Suprapubic skin (tissue), 4 donors: Measurements from ENCODE around the gene CHCT1. TPM values are rescaled to one million over a fixed set of nuclear protein-coding genes. Genes with fewer than 3 reads are reported as not detected.

Source experiments
- DNase-seq, 2 donors: peaks; one replicate each; pipeline ENCODE4 v3.0.0-alpha.2; 2019; ENCODE audit warnings: low spot score in 2 of 2
- H3K27ac ChIP-seq: fragments of 200-600 bp; sonication (generic); one replicate; pipeline ENCODE4 v1.5.1; 2019
- H3K27me3 ChIP-seq: fragments of 200-600 bp; sonication (generic); one replicate; pipeline ENCODE4 v1.5.1; 2019
- H3K36me3 ChIP-seq: fragments of 200-600 bp; sonication (generic); one replicate; pipeline ENCODE4 v1.5.1; 2019
- H3K4me1 ChIP-seq: fragments of 200-600 bp; sonication (generic); one replicate; pipeline ENCODE4 v1.5.1; 2019
- H3K4me3 ChIP-seq: fragments of 200-600 bp; sonication (generic); one replicate; pipeline ENCODE4 v1.5.1; 2019; ENCODE audit warnings: mild to moderate bottlenecking
- H3K9me3 ChIP-seq: fragments of 200-600 bp; sonication (generic); one replicate; pipeline ENCODE4 v1.5.1; 2019
- EP300 ChIP-seq: sonication (generic); formaldehyde crosslinking; IDR thresholded peaks from one replicate; pipeline ENCODE4 v1.6.1; 2017; ENCODE audit warnings: antibody characterized with exemption
- POLR2A ChIP-seq, 2 donors: fragments of 450-650 bp; IDR thresholded peaks; one replicate each; pipeline ENCODE4 v1.6.1; 2017; ENCODE audit warnings: antibody characterized with exemption in 2 of 2, mild to moderate bottlenecking in 2 of 2, moderate library complexity in 2 of 2
- POLR2AphosphoS5 ChIP-seq, 3 donors: sonication (generic); formaldehyde crosslinking; IDR thresholded peaks; one replicate each; pipeline ENCODE4 v1.6.1; 2017; ENCODE audit warnings: antibody characterized with exemption in 3 of 3
- WGBS: methylation state at CpG from one replicate; pipeline ENCODE4 v1.1.5; 2018; 5-methylcytosine and 5-hydroxymethylcytosine counted together
- total RNA-seq, 4 donors: library from RNA; depleted of rRNA; stranded (reverse); fragments of >200 nt; gene quantifications; one replicate each; pipeline ENCODE4 v1.1.0, GENCODE V29; 2016
- TF ChIP-seq, protein P1 (sequence below), 2 donors: fragments of 200-600 bp in 1 of 2; fragments of 450-650 bp in 1 of 2; sonication (generic) in 1 of 2; IDR thresholded peaks; one replicate each; pipeline ENCODE4 v1.5.1; 2016 to 2019; ENCODE audit warnings: antibody characterized with exemption in 2 of 2, mild to moderate bottlenecking in 1 of 2, moderate library complexity in 1 of 2

CHCT1 gene
- total RNA-seq, 4 donors from 2014 or later = not detected

DNA sequence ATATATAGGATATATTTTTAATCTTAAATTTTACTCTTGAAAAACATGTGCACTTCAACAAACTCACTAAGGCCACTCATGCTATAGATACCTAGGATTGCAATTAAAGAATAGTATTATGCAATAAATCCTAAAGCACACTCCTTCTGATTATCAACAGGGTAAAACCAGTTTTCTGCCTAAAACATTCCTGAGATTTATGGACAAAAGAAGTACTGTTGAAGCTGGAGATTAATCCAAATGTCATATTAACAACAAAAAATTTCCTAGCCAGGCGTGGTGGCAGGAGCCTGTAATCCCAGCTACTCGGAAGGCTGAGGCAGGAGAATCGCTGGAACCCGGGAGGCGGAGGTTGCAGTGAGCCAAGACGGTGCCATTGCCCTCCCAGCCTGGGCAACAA is 21.4 kb downstream of the CHCT1 start:
- Histone ChIP-seq H3K4me3 (no peak overlapping the region), H3K27me3 (no peaks in the 10 kb centered on the region), H3K4me1 (peaks cover 21% of the 10 kb centered on the region), H3K27ac (no peak overlapping the region), H3K9me3 (no peaks in the 10 kb centered on the region), H3K36me3 (peaks cover 25% of the 10 kb centered on the region)
- DNase-seq = no peak
- TF ChIP-seq EP300 = no peak
- no peak for TF ChIP-seq POLR2AphosphoS5 (IDR thresholded peaks at IDR 0.05)
- TF ChIP-seq POLR2A (IDR thresholded peaks at IDR 0.05) = no peak
- TF ChIP-seq, protein P1, sequence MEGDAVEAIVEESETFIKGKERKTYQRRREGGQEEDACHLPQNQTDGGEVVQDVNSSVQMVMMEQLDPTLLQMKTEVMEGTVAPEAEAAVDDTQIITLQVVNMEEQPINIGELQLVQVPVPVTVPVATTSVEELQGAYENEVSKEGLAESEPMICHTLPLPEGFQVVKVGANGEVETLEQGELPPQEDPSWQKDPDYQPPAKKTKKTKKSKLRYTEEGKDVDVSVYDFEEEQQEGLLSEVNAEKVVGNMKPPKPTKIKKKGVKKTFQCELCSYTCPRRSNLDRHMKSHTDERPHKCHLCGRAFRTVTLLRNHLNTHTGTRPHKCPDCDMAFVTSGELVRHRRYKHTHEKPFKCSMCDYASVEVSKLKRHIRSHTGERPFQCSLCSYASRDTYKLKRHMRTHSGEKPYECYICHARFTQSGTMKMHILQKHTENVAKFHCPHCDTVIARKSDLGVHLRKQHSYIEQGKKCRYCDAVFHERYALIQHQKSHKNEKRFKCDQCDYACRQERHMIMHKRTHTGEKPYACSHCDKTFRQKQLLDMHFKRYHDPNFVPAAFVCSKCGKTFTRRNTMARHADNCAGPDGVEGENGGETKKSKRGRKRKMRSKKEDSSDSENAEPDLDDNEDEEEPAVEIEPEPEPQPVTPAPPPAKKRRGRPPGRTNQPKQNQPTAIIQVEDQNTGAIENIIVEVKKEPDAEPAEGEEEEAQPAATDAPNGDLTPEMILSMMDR (IDR thresholded peaks at IDR 0.05) = no peak
- WGBS = 36% methylated on average over 6 of the region's 6 CpGs

DNA sequence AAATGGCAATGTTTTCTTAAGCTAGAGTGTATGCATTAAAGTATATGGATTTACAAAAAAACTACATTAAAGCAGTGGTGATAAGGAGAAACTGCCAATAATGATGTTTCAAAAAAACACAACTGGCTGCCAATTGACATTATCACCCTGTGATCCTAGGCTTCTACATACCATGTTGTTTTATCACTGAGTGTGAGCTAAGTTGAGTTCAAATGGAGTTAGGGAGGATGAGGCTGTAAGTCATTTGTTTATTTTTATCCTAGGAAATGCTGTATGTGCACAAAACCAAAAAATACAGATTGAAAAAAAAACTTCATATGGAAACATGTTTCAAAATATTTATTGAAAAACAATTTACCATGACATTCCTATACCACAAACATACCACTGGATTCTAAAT is 22.9 kb downstream of the CHCT1 start:
- H3K4me1 ChIP-seq = peaks cover 21% of the 10 kb centered on the region
- TF ChIP-seq POLR2AphosphoS5 (IDR thresholded peaks at IDR 0.05) (no peak), EP300 (no peak), POLR2A (IDR thresholded peaks at IDR 0.05) (no peak)
- TF ChIP-seq, protein P1 (IDR thresholded peaks at IDR 0.05) = no peak
- no peak for DNase-seq
- H3K9me3 ChIP-seq = no peaks in the 10 kb centered on the region
- no peak overlapping the region for H3K4me3 ChIP-seq
- H3K27me3 ChIP-seq = no peaks in the 10 kb centered on the region
- H3K27ac ChIP-seq = no peak overlapping the region
- peaks cover 39% of the 10 kb centered on the region for H3K36me3 ChIP-seq

DNA sequence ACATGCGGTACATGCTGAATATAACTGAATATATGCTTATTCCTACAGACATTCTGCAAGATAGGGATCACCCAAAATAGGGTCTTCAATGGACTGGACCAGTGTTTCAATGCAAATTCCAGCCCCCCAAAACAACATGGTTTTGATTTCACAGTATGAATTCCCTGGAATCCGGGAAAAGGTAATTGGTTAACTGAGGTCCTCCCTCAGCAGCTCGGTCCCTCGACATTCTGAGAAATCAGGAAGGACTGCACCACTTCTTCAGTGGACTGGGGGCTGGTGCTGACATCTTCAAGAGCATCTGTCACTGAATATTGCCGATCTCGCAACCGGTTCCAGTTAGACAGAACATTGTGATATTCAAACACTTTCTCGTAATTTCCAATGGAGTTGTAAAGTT is 25.1 kb downstream of the CHCT1 start:
- H3K36me3 ChIP-seq = peaks cover 60% of the 10 kb centered on the region
- no peak for TF ChIP-seq EP300
- no peak for TF ChIP-seq POLR2A (IDR thresholded peaks at IDR 0.05)
- TF ChIP-seq POLR2AphosphoS5 (IDR thresholded peaks at IDR 0.05) = no peak
- TF ChIP-seq, protein P1 (IDR thresholded peaks at IDR 0.05) = no peak
- DNase-seq = no peak

DNA sequence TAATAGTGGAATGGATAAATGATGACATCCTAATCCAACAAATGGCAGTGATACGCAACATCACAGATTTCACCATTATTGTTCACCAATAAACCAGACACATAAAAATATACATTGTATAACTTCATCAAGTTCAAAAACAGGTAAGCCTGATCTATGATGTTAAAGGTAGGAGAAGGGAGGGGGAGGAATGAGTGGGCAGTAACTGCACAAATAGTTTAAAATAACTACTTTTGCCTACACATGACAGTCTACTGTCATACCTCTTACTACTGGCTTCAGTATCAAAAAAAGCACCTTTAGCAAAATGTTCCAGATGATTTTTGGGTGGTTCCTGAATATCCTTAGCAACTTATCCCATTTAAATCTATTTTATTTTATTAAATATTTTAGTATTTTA is 28.8 kb downstream of the CHCT1 start:
- no peak overlapping the region for H3K27ac ChIP-seq
- no peak for DNase-seq
- WGBS = 96% methylated on average over 1 of the region's 1 CpG
- no peaks in the 10 kb centered on the region for H3K27me3 ChIP-seq
- no peak overlapping the region for H3K4me3 ChIP-seq
- no peak for TF ChIP-seq EP300
- TF ChIP-seq, protein P1 (IDR thresholded peaks at IDR 0.05) = no peak
- TF ChIP-seq POLR2A (IDR thresholded peaks at IDR 0.05) = no peak
- TF ChIP-seq POLR2AphosphoS5 (IDR thresholded peaks at IDR 0.05) = no peak
- H3K4me1 ChIP-seq = no peaks in the 10 kb centered on the region
- no peaks in the 10 kb centered on the region for H3K9me3 ChIP-seq
- peaks cover 89% of the 10 kb centered on the region for H3K36me3 ChIP-seq

More for the DNA sequence above, 25.1 kb downstream of the CHCT1 start:
- H3K4me1 ChIP-seq = peaks cover 16% of the 10 kb centered on the region
- 94% methylated on average over 8 of the region's 8 CpGs for WGBS
- no peak overlapping the region for H3K4me3 ChIP-seq
- H3K27ac ChIP-seq = no peak overlapping the region
- H3K9me3 ChIP-seq = no peaks in the 10 kb centered on the region
- no peaks in the 10 kb centered on the region for H3K27me3 ChIP-seq

DNA sequence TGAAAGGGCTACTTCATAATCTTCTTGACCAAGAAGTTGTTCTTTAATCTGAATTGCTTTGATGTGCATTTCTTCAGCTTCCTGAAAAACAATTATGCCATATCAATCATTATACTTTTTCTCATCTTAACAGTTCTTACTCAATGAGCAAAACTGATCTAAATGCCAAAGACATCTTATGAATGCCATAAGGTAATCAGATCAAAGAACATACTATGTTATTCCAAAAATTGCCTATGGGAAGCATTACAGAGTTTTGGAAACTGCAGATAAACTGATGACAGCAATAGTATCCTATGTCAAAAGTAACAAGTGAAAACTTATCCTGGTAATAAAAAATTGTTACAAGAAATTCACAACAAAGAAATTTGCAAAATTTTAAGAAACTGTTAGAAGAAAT is 29.7 kb downstream of the CHCT1 start:
- Histone ChIP-seq H3K4me1 (no peaks in the 10 kb centered on the region), H3K27me3 (no peaks in the 10 kb centered on the region), H3K4me3 (no peak overlapping the region), H3K36me3 (peaks cover 87% of the 10 kb centered on the region), H3K9me3 (no peaks in the 10 kb centered on the region), H3K27ac (no peak overlapping the region)
- TF ChIP-seq EP300 (no peak), POLR2AphosphoS5 (IDR thresholded peaks at IDR 0.05) (no peak), POLR2A (IDR thresholded peaks at IDR 0.05) (no peak)
- TF ChIP-seq, protein P1 (IDR thresholded peaks at IDR 0.05) = no peak
- no peak for DNase-seq
